Transverse colon (tissue), 4 donors: ENCODE data around the gene BMERB1. TPM values are rescaled to one million over a fixed set of nuclear protein-coding genes. Genes with fewer than 3 reads are reported as not detected.
"Not testable (repeated sequence)": the region's sequence is repeated elsewhere in the genome, so short reads cannot be mapped to it uniquely, and the experiment has no call there.

Experiments used
- DNase-seq: peaks from one replicate; pipeline ENCODE4 v3.0.0-alpha.2; 2019
- H3K27ac ChIP-seq, 4 donors: fragments of 200-600 bp; sonication (generic); 2 replicates each; pipeline ENCODE4 v1.5.1; 2016 to 2018; ENCODE audit warnings: inconsistent platforms in 4 of 4
- H3K27me3 ChIP-seq: fragments of 200-600 bp; sonication (generic); 2 replicates; pipeline ENCODE4 v1.5.1; 2017; ENCODE audit warnings: inconsistent platforms
- H3K36me3 ChIP-seq, 4 donors: fragments of 200-600 bp; sonication (generic); 2 replicates each; pipeline ENCODE4 v1.5.1; 2017 to 2019; ENCODE audit warnings: inconsistent platforms in 4 of 4
- H3K4me1 ChIP-seq, 4 donors: fragments of 200-600 bp; sonication (generic); 2 replicates each; pipeline ENCODE4 v1.5.1; 2017 to 2020; ENCODE audit warnings: inconsistent platforms in 4 of 4
- H3K4me3 ChIP-seq, 4 donors: fragments of 200-600 bp; sonication (generic); 1 replicate in 1 of 4; 2 replicates in 3 of 4; pipeline versions ENCODE4 v1.5.1 to v1.6.1; 2017 to 2019; ENCODE audit warnings: inconsistent platforms in 4 of 4
- H3K9me3 ChIP-seq, 2 donors: fragments of 200-600 bp; sonication (generic); 2 replicates each; pipeline ENCODE4 v1.5.1; 2017 to 2019; ENCODE audit warnings: inconsistent platforms in 2 of 2
- CTCF ChIP-seq, 5 experiments: fragments of 200-600 bp in 3 of 5; fragments of 450-650 bp in 2 of 5; sonication (generic) in 3 of 5; IDR thresholded peaks; 1 replicate in 2 of 5; 2 replicates in 3 of 5; pipeline ENCODE4 v1.5.1; 2016 to 2017; ENCODE audit warnings: antibody characterized with exemption in 5 of 5, inconsistent platforms in 3 of 5, mild to moderate bottlenecking in 2 of 5, moderate library complexity in 1 of 5
- EP300 ChIP-seq: sonication (generic); formaldehyde crosslinking; IDR thresholded peaks from one replicate; pipeline ENCODE4 v1.6.1; 2017; ENCODE audit warnings: antibody characterized with exemption, low read depth
- POLR2A ChIP-seq: fragments of 450-650 bp; IDR thresholded peaks from one replicate; pipeline ENCODE4 v1.6.1; 2016; ENCODE audit warnings: antibody characterized with exemption, mild to moderate bottlenecking, moderate library complexity
- POLR2AphosphoS5 ChIP-seq, 3 donors: sonication (generic); formaldehyde crosslinking; IDR thresholded peaks; one replicate each; pipeline ENCODE4 v1.6.1; 2016; ENCODE audit warnings: antibody characterized with exemption in 3 of 3
- WGBS, 2 donors: methylation state at CpG; one replicate each; pipeline ENCODE4 v1.1.5; 2018; ENCODE audit warnings: low coverage in 1 of 2; 5-methylcytosine and 5-hydroxymethylcytosine counted together
- in situ Hi-C, 4 donors: fragments of 200-750 bp; cut with MboI; loops; one replicate each; pipeline versions ENCODE4 v1.15.0 to v1.15.1; 2017; ENCODE audit warnings: low sequenced_read_pairs in 3 of 4, low pct_ligation_motif_present in 1 of 4, low pct_unique_long_range_greater_than_20kb in 1 of 4
- intact Hi-C: fragments of 100-400 bp; cut with DNase I; formaldehyde crosslinking; loops from one replicate; pipeline ENCODE4 v1.15.1; 2023; ENCODE audit warnings: low total_unique reads
- total RNA-seq, 4 donors: library from RNA; depleted of rRNA; stranded (reverse); fragments of >200 nt; gene quantifications; one replicate each; pipeline ENCODE4 v1.1.0, GENCODE V29; 2016

The BMERB1 gene
- total RNA-seq, 4 donors from 2014 or later = 8.6 to 65.1 (median 14.1) TPM

DNA sequence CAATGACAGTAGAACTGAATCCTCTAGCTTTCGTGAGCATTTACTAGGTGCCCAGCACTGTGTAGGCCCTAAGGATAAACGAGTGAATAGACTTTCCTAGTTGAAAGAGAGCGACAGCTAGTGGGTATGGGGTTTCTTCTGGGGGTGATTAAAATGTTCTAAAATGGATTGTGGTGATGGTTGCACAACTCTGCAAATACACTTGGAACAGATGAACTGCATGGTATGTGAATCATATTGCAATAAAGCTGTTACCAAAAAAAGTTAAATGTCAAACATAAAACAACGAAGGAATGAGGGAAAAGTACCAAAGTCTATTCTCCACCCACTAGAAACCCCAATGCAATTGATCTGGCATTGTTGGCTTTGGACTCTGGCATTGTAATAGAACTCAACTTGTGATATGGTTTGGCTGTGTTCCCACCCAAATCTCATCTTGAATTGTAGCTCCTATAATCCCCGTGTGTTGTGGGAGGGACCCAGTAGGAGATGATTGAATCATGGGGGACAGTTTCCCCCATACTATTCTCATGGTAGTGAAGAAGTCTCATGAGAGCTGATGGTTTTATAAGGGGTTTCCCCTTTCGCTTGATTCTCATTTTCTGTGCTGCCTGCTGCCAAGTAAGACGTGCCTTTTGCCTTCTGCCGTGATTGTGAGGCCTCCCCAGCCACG is 138.1 kb downstream of the BMERB1 start:
- Histone ChIP-seq H3K27me3 (no peaks in the 10 kb centered on the region), H3K9me3 (no peaks in the 10 kb centered on the region), H3K4me3 (no peak overlapping the region), H3K4me1 (peaks cover 9 to 50% (median 25%) of the 10 kb centered on the region in 4 donors), H3K36me3 (no peaks in the 10 kb centered on the region), H3K27ac (peak overlapping the region; percentile 58 to 73 (median 62))
- DNase-seq = no peak
- intact Hi-C loops (loop anchor here (1.0 kb wide), 1 partner anchor 21 kb away; no protein-coding TSS in a partner anchor), in situ Hi-C loops (no loop called here)
- no peak for TF ChIP-seq EP300
- TF ChIP-seq POLR2AphosphoS5 (IDR thresholded peaks at IDR 0.05) = peak in 1 of 3 donors; percentile 44
- WGBS, 2 donors = 6 to 26% methylated on average over 5 to 9 of the region's 9 CpGs

DNA sequence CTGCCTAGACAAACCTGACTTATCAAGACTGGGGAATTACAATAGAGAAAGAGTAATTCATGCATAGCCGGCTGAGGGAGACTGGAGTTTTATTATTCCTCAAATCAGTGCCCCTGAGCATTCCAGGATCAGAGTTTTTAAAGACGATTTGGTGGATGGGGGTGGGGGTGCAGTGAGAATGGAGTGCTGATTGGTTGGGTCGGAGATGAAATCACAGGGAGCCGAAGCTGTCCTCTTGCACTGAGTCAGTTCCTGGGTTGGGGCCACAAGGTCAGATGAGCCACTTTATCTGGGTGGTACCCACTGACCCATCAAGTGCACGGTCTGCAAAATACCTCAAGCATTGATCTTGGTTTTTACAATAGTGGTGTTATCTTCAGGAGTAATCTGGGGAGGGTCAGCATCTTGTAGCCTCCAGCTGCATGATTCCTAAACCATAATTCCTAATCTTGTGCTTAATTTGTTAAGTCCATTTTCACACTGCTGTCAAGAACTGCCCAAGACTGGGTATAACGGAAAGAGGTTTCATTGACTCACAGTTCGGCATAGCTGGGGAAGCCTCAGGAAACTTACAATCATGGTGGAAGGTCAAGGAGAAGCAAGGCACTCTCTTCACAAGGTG is 139.0 kb downstream of the BMERB1 start:
- 81% methylated on average over 7 of the region's 7 CpGs; no CpG with 5 or more reads in 1 of the 2 donors for WGBS, 2 donors
- DNase-seq = no peak
- Histone ChIP-seq H3K27me3 (no peaks in the 10 kb centered on the region), H3K4me1 (peaks cover 9 to 57% (median 29%) of the 10 kb centered on the region in 4 donors), H3K27ac (peak overlapping the region; percentile 58 to 73 (median 62)), H3K4me3 (no peak overlapping the region), H3K9me3 (no peaks in the 10 kb centered on the region), H3K36me3 (no peaks in the 10 kb centered on the region)
- in situ Hi-C loops = no loop called here
- intact Hi-C loops = no loop called here
- TF ChIP-seq EP300 (no peak), POLR2AphosphoS5 (IDR thresholded peaks at IDR 0.05) (no peak), POLR2A (no peak), CTCF (IDR thresholded peaks at IDR 0.05) (no peak)

GRCh38 chr16:15573896-15574613 is 139.7 kb downstream of the BMERB1 start:
- intact Hi-C loops, H3K9me3 ChIP-seq, H3K36me3 ChIP-seq, H3K4me3 ChIP-seq, H3K27me3 ChIP-seq, DNase-seq, H3K27ac ChIP-seq, in situ Hi-C loops: not testable (repeated sequence)
- 88 to 91% methylated on average over 10 to 11 of the region's 11 CpGs for WGBS, 2 donors
- H3K4me1 ChIP-seq = peaks cover 9 to 61% (median 31%) of the 10 kb centered on the region in 4 donors

DNA sequence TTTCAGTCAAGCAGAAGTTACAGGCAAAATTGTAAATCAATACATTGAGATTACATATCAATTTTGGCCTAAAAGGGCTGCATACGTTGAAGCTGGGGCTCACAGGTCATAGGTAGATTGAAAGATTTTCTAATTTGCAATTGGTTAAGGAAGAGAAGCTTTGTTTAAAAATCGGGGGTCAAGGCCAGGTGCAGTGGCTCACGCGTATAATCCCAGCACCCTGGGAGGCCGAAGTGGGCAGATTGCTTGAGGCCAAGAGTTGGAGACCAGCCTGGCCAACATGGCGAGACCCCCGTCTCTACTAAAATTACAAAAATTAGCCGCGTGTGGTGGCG is 140.2 kb downstream of the BMERB1 start:
- Histone ChIP-seq H3K4me1 (peaks cover 9 to 61% (median 32%) of the 10 kb centered on the region in 4 donors), H3K36me3 (no peaks in the 10 kb centered on the region), H3K4me3 (no peak overlapping the region), H3K9me3 (no peaks in the 10 kb centered on the region), H3K27me3 (no peaks in the 10 kb centered on the region), H3K27ac (no peak overlapping the region)
- intact Hi-C loops (no loop called here), in situ Hi-C loops (no loop called here)
- 88 to 96% methylated on average over 10 of the region's 10 CpGs for WGBS, 2 donors
- no peak for DNase-seq
- TF ChIP-seq EP300 = no peak
- TF ChIP-seq CTCF (IDR thresholded peaks at IDR 0.05) = no peak
- TF ChIP-seq POLR2AphosphoS5 (IDR thresholded peaks at IDR 0.05) = no peak
